GM18951 (cell line): ENCODE data around the gene ACSF2.

Experiments
- POLR2A ChIP-seq: IDR thresholded peaks from 4 replicates; pipeline ENCODE4 v1.6.1; 2011; ENCODE audit warnings: mild to moderate bottlenecking; ENCODE audit not compliant: insufficient read length, insufficient read depth; ENCODE audit errors: extremely low read depth
- in situ Hi-C: fragments of 300-500 bp; cut with MboI; formaldehyde crosslinking; loops from one replicate; pipeline ENCODE4 v1.12.0; 2022; ENCODE audit warnings: low sequenced_read_pairs, mixed read lengths, inconsistent platforms; ENCODE audit not compliant: unreplicated experiment

The ACSF2 gene

DNA sequence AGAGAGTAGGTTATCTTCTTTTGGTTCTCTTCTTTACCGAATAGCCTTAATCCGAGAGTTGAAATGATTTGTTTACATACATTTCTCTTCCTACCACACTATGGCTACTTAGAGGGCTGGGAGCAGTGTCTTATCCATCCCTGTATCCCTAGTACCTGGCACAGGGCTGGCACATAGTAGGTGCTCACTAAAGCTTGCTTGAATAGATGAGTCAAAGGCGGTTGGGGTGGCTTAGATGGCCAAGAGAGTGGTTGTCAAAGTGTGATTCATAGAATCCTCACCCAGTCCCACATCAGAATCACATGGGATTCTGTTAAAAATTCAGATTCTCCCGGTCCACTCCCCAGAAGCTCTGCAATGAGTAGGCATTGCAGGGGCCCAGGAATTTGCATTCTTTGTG lies 31.6 kb downstream of the ACSF2 start:
- in situ Hi-C loops: no loop called here
- no peak for TF ChIP-seq POLR2A

DNA sequence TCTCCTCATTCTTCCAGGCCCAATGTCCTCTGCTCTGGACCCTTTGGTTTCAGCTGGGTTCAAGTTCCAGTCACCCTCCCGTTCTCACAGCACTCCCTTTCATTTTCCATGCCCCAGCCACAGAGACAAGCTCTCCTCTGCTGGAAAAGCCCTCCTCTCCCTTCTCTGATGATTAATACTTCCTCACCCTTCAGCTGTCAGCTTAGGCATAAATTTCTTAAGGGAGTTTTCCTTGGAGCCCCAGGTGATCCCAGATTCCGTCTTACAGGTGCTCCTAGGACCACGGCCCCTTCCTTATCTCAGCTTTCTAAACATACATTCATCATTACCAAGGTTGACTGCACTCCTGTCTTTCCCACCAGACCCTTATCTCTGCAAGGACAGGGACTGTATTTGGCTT lies 32.3 kb downstream of the ACSF2 start:
- in situ Hi-C loops: no loop called here
- TF ChIP-seq POLR2A: no peak

DNA sequence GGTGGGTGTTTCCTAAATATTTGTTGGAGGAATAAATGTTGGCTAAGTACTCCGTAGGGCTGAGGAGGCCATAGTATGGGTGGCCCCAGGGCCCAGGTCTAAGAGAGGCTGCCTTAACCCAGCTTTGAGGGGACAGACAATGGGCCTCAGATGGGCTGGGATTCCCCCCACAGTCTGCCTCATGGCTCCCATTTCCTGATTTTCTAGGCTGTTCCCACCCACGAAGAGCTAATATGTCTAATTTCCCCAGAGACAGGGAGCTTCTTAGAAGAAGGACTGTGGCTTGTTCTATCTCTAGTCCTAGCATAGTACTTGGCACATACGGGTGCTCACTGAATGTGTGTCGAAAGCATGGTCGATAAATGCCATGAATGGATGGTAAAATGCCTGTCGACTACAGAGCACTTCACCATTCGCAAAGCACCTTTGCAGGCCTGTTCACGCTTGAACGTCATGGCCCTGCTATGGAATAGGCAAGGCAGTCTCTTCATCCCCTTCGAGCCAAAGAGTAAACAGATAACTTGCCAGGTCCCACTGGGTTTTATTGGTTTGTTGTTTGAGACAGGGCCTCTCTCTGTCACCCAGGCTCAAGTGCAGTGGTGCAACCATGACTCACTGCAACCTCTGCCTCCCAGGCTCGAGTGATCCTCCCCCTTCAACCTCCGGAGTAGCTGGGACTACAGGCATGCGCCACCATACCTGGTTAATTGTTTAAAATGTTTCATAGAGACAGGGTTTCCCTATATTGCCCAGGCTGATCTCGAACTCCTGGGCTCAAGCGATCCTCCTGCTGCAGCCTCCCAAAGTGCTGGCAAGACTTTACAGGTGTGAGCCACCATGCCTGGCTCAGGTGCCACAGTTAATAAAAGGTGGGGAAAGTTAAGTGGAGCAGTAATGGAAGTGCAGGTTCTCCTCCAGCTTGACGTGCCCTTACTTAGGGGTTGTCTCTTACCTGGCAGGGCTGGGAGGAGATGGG lies 33.0 kb downstream of the ACSF2 start:
- no peak for TF ChIP-seq POLR2A
- in situ Hi-C loops: no loop called here

DNA sequence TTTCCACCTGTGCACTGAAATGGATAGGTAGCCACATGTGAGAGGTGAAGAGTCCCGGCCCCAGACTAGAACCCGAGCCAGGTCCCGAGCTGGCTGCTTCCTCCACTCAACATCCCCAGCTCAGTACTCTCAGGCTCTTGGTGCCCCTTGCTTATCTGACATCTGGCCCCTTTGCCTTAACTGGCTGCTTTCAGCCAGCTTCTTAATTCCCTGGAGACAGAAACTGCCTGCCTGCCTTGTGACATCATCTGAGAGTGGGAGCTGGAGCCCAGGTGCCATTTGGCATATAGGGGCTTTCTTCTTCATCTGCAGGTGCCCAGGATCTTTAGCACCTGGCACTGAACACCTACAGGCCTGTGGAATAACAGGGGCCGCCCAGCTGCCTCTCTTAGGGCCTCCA lies 33.7 kb downstream of the ACSF2 start:
- no peak for TF ChIP-seq POLR2A
- in situ Hi-C loops: no loop called here

DNA sequence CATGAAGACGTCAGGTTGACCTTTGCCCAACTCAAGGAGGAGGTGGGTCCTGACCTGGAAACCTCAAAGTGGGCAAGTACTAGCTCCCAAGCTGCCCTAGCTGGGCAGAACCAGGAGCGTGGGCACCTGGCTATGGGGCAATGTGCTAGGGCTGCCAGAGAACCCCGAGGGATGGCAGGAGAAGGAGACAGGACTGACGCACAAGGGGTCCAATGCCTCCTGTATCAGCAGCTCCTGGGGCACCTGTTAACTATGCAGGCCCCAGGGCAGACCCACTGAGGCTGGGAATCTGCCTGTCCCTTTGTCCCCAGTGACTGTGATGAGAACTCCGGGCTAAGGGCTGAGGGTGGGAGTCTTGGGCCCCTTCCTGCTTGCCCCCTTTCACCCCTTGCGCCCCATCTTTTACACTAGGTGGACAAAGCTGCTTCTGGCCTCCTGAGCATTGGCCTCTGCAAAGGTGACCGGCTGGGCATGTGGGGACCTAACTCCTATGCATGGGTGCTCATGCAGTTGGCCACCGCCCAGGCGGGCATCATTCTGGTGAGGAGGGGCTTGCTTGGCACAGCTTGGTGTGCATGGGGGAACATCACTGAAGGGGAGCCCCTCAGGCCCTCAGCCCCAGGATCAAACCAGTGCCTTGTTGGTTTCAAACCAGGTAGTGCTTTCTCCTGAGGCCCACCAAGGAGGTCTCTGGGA lies 35.0 kb downstream of the ACSF2 start:
- in situ Hi-C loops: no loop called here
- TF ChIP-seq POLR2A: no peak

DNA sequence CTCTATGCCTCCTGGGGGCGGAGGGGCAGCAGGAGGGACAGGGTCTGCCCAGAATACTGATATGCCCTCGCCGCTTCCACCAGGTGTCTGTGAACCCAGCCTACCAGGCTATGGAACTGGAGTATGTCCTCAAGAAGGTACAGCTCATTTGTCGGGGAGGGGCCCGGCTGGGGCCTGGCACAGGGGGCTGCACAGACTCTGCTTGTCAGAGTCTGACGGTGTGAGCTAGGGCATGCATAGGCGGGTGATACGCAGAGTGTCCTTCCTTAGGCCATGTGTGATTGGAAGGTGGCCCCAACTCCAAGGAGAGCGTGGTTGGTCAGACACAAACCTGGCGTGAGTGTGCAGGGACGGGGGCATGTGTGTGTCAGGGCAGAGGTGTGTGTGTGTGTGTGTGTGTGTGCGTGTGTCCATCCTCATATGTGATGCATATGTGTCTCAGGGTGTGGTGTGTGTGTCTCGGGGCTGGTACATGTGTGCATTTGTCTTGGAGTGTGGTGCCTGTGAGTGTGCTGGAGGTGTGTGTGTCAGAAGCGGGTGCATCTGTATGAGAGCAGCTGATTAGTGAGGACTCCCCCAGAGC lies 35.6 kb downstream of the ACSF2 start:
- in situ Hi-C loops: no loop called here
- TF ChIP-seq POLR2A: no peak

DNA sequence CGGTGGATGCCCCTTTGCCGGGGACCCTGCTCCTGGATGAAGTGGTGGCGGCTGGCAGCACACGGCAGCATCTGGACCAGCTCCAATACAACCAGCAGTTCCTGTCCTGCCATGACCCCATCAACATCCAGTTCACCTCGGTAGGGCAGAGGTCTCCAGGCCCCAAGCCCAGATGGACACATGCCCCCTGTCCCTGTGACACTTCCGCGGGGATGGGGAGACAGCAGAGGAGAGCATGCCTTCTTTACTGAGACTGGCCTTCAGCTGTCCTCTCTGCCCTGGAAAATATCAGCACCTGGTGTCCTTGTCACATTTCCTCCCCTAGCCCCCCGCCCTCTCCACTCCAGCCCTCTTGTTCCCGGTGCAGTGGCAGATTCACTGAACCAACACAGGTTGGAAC lies 36.4 kb downstream of the ACSF2 start:
- TF ChIP-seq POLR2A: no peak
- in situ Hi-C loops: no loop called here

DNA sequence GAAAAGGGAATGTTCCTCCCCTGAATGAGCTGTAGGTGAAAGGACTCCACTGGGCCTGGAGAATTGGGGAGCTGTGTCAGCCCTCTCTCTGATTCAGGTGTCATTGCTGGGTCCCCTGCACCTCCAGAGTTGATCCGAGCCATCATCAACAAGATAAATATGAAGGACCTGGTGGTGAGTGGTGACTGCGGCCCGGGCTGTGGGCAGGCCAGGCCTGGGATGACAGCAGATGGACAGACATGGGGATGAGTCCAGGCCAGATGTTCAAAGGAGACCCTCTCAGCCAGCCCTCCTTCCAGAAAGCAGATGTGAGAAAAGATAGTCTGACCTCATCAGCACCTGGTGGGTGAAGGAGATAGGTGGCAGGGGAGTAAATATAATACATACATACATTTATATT lies 38.1 kb downstream of the ACSF2 start:
- in situ Hi-C loops: no loop called here
- TF ChIP-seq POLR2A: no peak

DNA sequence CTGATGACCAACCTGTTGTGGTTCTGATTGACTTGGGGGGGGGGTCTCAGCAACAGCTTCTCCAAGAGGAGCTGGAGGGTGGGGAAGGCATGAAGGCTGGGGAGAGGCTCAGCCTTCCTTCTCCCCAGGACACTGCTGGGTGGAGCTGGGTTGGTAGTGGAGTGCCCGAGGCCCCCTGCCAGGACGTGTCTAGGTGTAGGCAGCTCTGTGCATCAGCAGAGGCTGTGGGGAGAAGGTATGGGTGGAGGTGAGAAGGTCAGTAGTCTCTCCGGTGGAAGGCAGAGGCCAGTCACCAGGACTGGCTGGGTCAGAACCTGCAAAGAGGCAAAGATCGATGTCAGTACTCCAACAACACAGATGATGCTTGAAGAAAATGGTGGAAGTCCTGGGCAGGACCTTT lies 38.7 kb downstream of the ACSF2 start:
- no peak for TF ChIP-seq POLR2A
- in situ Hi-C loops: no loop called here

DNA sequence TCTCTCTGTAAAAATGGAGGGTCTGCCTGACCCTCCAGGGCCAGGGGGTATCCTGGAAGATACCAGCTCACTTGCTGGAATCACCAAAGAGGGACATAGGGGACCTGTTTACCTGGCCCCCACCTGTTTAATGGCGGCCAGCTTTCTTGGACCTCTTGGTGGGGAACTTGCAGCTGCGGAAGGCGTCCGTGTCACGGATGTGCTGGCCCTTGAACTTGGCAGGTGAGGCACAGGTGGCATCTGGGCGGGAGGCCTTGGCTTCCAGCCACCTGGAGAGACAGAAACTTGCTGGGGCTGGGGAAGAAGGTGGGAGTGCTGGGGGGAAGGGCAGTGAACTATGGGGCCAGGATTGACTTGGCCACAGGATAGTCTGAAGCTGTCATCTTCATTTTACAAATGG lies 39.2 kb downstream of the ACSF2 start:
- TF ChIP-seq POLR2A: no peak
- in situ Hi-C loops: no loop called here

DNA sequence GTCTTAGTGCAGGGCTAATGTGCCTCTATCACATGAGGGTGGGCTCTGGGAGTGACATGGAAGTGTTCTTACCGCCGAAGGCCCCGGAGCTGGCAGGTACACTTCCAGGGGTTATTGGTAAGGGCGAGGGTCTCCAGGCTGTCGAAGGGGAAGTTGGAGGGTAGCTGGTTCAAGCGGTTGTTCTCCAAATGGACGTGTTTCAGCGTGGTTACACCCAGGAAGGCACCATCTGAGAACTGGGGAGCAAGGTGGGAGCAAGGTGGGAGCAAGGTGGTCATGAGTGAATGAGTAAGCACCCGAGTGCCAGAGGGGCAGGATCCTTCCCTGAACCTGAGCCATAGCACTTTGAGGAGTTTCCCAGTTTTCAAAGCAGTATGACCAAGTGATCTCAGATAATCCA lies 39.6 kb downstream of the ACSF2 start:
- TF ChIP-seq POLR2A: no peak
- in situ Hi-C loops: no loop called here

DNA sequence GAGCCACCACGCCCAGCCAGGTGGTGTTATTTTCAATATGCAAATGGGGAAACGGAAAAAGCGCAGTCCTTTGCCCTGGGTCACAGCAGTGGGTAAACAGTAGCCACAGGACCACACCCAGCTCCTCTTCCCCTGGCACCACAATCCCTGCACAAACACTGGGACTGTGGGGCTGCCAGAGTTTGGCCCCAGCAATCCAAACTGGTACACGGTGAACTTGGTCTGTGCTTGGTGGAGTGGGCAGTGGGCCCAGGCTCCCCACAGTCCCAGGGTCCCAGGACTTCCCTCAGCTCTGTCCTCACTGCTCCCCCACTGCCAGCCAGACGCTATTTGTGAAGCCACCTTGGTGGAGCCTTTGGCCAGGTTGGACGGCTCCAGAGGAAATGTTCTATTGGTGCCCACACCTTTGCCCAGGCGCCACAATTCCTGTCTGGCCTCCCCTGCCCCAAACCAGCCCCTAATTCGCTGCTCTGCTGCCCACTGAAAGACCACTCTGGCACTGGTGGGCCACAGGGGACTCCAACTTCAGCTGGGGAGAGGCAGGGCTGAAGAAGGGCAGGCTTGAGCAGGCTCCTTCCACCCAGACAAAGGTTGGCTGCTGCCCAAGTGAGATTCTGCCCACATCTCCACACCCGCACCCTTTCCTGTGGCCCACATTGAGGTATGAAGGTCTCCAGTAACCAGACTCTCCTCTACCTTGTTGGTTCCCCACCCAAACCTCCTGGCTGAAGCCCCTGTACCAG lies 40.5 kb downstream of the ACSF2 start:
- no peak for TF ChIP-seq POLR2A
- in situ Hi-C loops: no loop called here
